Trophoblast cell (in vitro differentiated cells and primary cell): ENCODE data around the gene SPO11.

Source experiments
- DNase-seq, 2 donors: peaks; one replicate each; pipeline ENCODE4 v3.0.0-alpha.2; 2016
- H2AFZ ChIP-seq: 2 replicates; pipeline ENCODE4 v1.6.1; 2013; ENCODE audit warnings: low read length, moderate library complexity, mild to moderate bottlenecking; ENCODE audit not compliant: insufficient read depth, poor library complexity
- H2AK5ac ChIP-seq: 2 replicates; pipeline ENCODE4 v1.6.1; 2013; ENCODE audit warnings: mild to moderate bottlenecking, low read length
- H2BK120ac ChIP-seq: 2 replicates; pipeline ENCODE4 v1.6.1; 2013; ENCODE audit warnings: low read length, mild to moderate bottlenecking, moderate library complexity; ENCODE audit not compliant: insufficient read depth, poor library complexity
- H2BK12ac ChIP-seq: 2 replicates; pipeline ENCODE4 v1.6.1; 2013; ENCODE audit warnings: mild to moderate bottlenecking, low read length, moderate library complexity
- H2BK5ac ChIP-seq: 2 replicates; pipeline ENCODE4 v1.6.1; 2013; ENCODE audit warnings: low read length, low read depth, moderate library complexity, mild to moderate bottlenecking; ENCODE audit not compliant: poor library complexity
- H3K14ac ChIP-seq: 2 replicates; pipeline ENCODE4 v1.6.1; 2013; ENCODE audit warnings: mild to moderate bottlenecking, low read length
- H3K18ac ChIP-seq: 2 replicates; pipeline ENCODE4 v1.6.1; 2013; ENCODE audit warnings: mild to moderate bottlenecking, low read length
- H3K23ac ChIP-seq: 2 replicates; pipeline ENCODE4 v1.6.1; 2013; ENCODE audit warnings: low read length
- H3K27ac ChIP-seq: 2 replicates; pipeline ENCODE4 v1.5.1; 2013; ENCODE audit warnings: low read depth, mild to moderate bottlenecking, inconsistent platforms, low read length, moderate library complexity
- H3K27me3 ChIP-seq: 2 replicates; pipeline ENCODE4 v1.6.1; 2013; ENCODE audit warnings: inconsistent platforms, mild to moderate bottlenecking, low read length, moderate library complexity; ENCODE audit not compliant: insufficient read depth
- H3K36me3 ChIP-seq, 2 experiments: 1 replicate in 1 of 2; 2 replicates in 1 of 2; pipeline ENCODE4 v1.6.1; 2013; ENCODE audit warnings: low read length in 2 of 2, mild to moderate bottlenecking in 2 of 2, moderate library complexity in 1 of 2; ENCODE audit not compliant: insufficient read depth in 2 of 2, control insufficient read depth in 1 of 2
- H3K4ac ChIP-seq: 2 replicates; pipeline ENCODE4 v1.6.1; 2013; ENCODE audit warnings: low read depth, mild to moderate bottlenecking, low read length, moderate library complexity
- H3K4me1 ChIP-seq, 2 experiments: 1 replicate in 1 of 2; 2 replicates in 1 of 2; pipeline ENCODE4 v1.6.1; 2013; ENCODE audit warnings: low read length in 2 of 2, mild to moderate bottlenecking in 2 of 2, moderate library complexity in 1 of 2; ENCODE audit not compliant: insufficient read depth in 2 of 2, control insufficient read depth in 1 of 2
- H3K4me2 ChIP-seq: 2 replicates; pipeline ENCODE4 v1.6.1; 2013; ENCODE audit warnings: inconsistent platforms, mild to moderate bottlenecking, low read length, moderate library complexity
- H3K4me3 ChIP-seq: 2 replicates; pipeline ENCODE4 v1.5.1; 2013; ENCODE audit warnings: mild to moderate bottlenecking, low read depth, low read length, inconsistent platforms
- H3K79me1 ChIP-seq: one replicate; pipeline ENCODE4 v1.6.1; 2013; ENCODE audit warnings: low read length
- H3K79me2 ChIP-seq: 2 replicates; pipeline ENCODE4 v1.6.1; 2013; ENCODE audit warnings: low read length, mild to moderate bottlenecking; ENCODE audit not compliant: control insufficient read depth, insufficient read depth, poor library complexity
- H3K9ac ChIP-seq: 2 replicates; pipeline ENCODE4 v1.6.1; 2013; ENCODE audit warnings: mild to moderate bottlenecking, low read length
- H3K9me3 ChIP-seq: 2 replicates; pipeline ENCODE4 v1.6.1; 2013; ENCODE audit warnings: low read depth, mild to moderate bottlenecking, control low read depth, inconsistent platforms, low read length; ENCODE audit not compliant: insufficient read depth
- H4K12ac ChIP-seq: 2 replicates; pipeline ENCODE4 v1.6.1; 2013; ENCODE audit warnings: low read depth, mild to moderate bottlenecking, low read length, moderate library complexity
- H4K8ac ChIP-seq: 2 replicates; pipeline ENCODE4 v1.6.1; 2013; ENCODE audit warnings: low read depth, mild to moderate bottlenecking, low read length, moderate library complexity
- H4K91ac ChIP-seq: one replicate; pipeline ENCODE4 v1.6.1; 2013; ENCODE audit warnings: low read depth, mild to moderate bottlenecking, low read length, moderate library complexity
- WGBS: extraction: QIAGEN DNeasy Blood & Tissue Kit; methylation state at CpG from one replicate; pipeline ENCODE4 v1.1.7; 2013; ENCODE audit warnings: missing lambda C conversion rate; ENCODE audit not compliant: insufficient read length, insufficient coverage; ENCODE audit errors: extremely low coverage; 5-methylcytosine and 5-hydroxymethylcytosine counted together

The SPO11 gene

GRCh38 chr20:57372157-57372556, 42.6 kb downstream of the SPO11 start:
- no peak overlapping the region for H2BK5ac ChIP-seq
- peaks cover 2% of the 10 kb centered on the region for H3K9me3 ChIP-seq
- no peak overlapping the region for H4K12ac ChIP-seq
- H3K4ac ChIP-seq, result no peak overlapping the region
- no peaks in the 10 kb centered on the region for H3K27me3 ChIP-seq
- no peaks in the 10 kb centered on the region for H3K4me1 ChIP-seq
- H3K79me1 ChIP-seq, result no peaks in the 10 kb centered on the region
- DNase-seq, result no peak
- no peak overlapping the region for H3K27ac ChIP-seq
- no peak overlapping the region for H4K91ac ChIP-seq
- no CpG with 5 or more reads among the region's 9 CpGs for WGBS
- H3K14ac ChIP-seq, result no peak overlapping the region
- H3K36me3 ChIP-seq, result peaks cover 58 to 86% of the 10 kb centered on the region in 2 experiments
- H3K4me2 ChIP-seq, result no peak overlapping the region
- H2AFZ ChIP-seq, result no peak overlapping the region
- H2BK12ac ChIP-seq, result no peak overlapping the region
- no peak overlapping the region for H3K9ac ChIP-seq
- no peak overlapping the region for H2AK5ac ChIP-seq
- no peak overlapping the region for H4K8ac ChIP-seq
- H3K79me2 ChIP-seq, result no peaks in the 10 kb centered on the region
- no peak overlapping the region for H3K4me3 ChIP-seq
- no peak overlapping the region for H3K18ac ChIP-seq
- no peak overlapping the region for H3K23ac ChIP-seq
- no peak overlapping the region for H2BK120ac ChIP-seq

- Histone ChIP-seq H3K4ac (no peak overlapping the region), H2AK5ac (no peak overlapping the region), H3K4me2 (no peak overlapping the region), H4K8ac (no peak overlapping the region), H4K91ac (no peak overlapping the region), H3K14ac (no peak overlapping the region), H3K79me1 (no peaks in the 10 kb centered on the region), H3K27me3 (no peaks in the 10 kb centered on the region), H2AFZ (no peak overlapping the region), H3K27ac (no peak overlapping the region), H3K9ac (no peak overlapping the region), H3K36me3 (peaks cover 57 to 87% of the 10 kb centered on the region in 2 experiments), H3K4me3 (no peak overlapping the region), H3K23ac (no peak overlapping the region), H3K79me2 (no peaks in the 10 kb centered on the region), H2BK5ac (no peak overlapping the region), H4K12ac (no peak overlapping the region), H2BK120ac (no peak overlapping the region), H3K18ac (no peak overlapping the region), H3K4me1 (no peaks in the 10 kb centered on the region), H3K9me3 (peaks cover 2% of the 10 kb centered on the region), H2BK12ac (no peak overlapping the region)
- no CpG with 5 or more reads among the region's 25 CpGs for WGBS
- no peak for DNase-seq
These were observed 43.2 kb downstream of the SPO11 start for GRCh38 chr20:57372581-57373350.

GRCh38 chr20:57374343-57374930, 44.8 kb downstream of the SPO11 start:
- no peak overlapping the region for H4K12ac ChIP-seq
- H2AFZ ChIP-seq, result no peak overlapping the region
- H4K91ac ChIP-seq, result no peak overlapping the region
- H3K18ac ChIP-seq, result no peak overlapping the region
- H3K27me3 ChIP-seq, result no peaks in the 10 kb centered on the region
- no peak overlapping the region for H2BK5ac ChIP-seq
- H2BK12ac ChIP-seq, result no peak overlapping the region
- no peak overlapping the region for H3K14ac ChIP-seq
- no peak overlapping the region for H4K8ac ChIP-seq
- H3K4me3 ChIP-seq, result no peak overlapping the region
- H3K4me1 ChIP-seq, result no peaks in the 10 kb centered on the region
- no peak overlapping the region for H3K9ac ChIP-seq
- no peak for DNase-seq
- no peak overlapping the region for H2BK120ac ChIP-seq
- no CpG with 5 or more reads among the region's 12 CpGs for WGBS
- H3K4me2 ChIP-seq, result no peak overlapping the region
- no peaks in the 10 kb centered on the region for H3K79me1 ChIP-seq
- H3K36me3 ChIP-seq, result peaks cover 62 to 83% of the 10 kb centered on the region in 2 experiments
- no peak overlapping the region for H3K27ac ChIP-seq
- H3K23ac ChIP-seq, result no peak overlapping the region
- H3K79me2 ChIP-seq, result no peaks in the 10 kb centered on the region
- no peak overlapping the region for H2AK5ac ChIP-seq
- H3K4ac ChIP-seq, result no peak overlapping the region
- peaks cover 2% of the 10 kb centered on the region for H3K9me3 ChIP-seq

- WGBS, result no CpG with 5 or more reads among the region's 14 CpGs
- H3K79me1 ChIP-seq, result no peaks in the 10 kb centered on the region
- no peak overlapping the region for H2BK5ac ChIP-seq
- no peak overlapping the region for H4K12ac ChIP-seq
- no peak overlapping the region for H4K8ac ChIP-seq
- H3K79me2 ChIP-seq, result no peaks in the 10 kb centered on the region
- no peak overlapping the region for H3K27ac ChIP-seq
- no peak overlapping the region for H4K91ac ChIP-seq
- H2BK12ac ChIP-seq, result no peak overlapping the region
- H3K27me3 ChIP-seq, result no peaks in the 10 kb centered on the region
- H3K36me3 ChIP-seq, result peaks cover 55 to 77% of the 10 kb centered on the region in 2 experiments
- H2AK5ac ChIP-seq, result no peak overlapping the region
- no peak overlapping the region for H3K14ac ChIP-seq
- H3K4me3 ChIP-seq, result no peak overlapping the region
- H3K23ac ChIP-seq, result no peak overlapping the region
- peaks cover 2% of the 10 kb centered on the region for H3K9me3 ChIP-seq
- DNase-seq, result peak in 1 of 2 donors; percentile 19
- H3K4me2 ChIP-seq, result no peak overlapping the region
- no peak overlapping the region for H3K18ac ChIP-seq
- no peak overlapping the region for H2AFZ ChIP-seq
- H3K4ac ChIP-seq, result no peak overlapping the region
- no peak overlapping the region for H3K9ac ChIP-seq
- H3K4me1 ChIP-seq, result no peaks in the 10 kb centered on the region
- no peak overlapping the region for H2BK120ac ChIP-seq
These were observed 45.5 kb downstream of the SPO11 start for GRCh38 chr20:57374931-57375651.
